ENCODE measurements around the gene TAS1R3. TPM values are rescaled to one million over a fixed set of nuclear protein-coding genes. Genes with fewer than 3 reads are reported as not detected.

The TAS1R3 gene
- total and polyA plus RNA-seq, 2 donors (not counting 1 experiment from before 2014, with no cell fraction given) = 4.1 to 11.7 TPM

DNA sequence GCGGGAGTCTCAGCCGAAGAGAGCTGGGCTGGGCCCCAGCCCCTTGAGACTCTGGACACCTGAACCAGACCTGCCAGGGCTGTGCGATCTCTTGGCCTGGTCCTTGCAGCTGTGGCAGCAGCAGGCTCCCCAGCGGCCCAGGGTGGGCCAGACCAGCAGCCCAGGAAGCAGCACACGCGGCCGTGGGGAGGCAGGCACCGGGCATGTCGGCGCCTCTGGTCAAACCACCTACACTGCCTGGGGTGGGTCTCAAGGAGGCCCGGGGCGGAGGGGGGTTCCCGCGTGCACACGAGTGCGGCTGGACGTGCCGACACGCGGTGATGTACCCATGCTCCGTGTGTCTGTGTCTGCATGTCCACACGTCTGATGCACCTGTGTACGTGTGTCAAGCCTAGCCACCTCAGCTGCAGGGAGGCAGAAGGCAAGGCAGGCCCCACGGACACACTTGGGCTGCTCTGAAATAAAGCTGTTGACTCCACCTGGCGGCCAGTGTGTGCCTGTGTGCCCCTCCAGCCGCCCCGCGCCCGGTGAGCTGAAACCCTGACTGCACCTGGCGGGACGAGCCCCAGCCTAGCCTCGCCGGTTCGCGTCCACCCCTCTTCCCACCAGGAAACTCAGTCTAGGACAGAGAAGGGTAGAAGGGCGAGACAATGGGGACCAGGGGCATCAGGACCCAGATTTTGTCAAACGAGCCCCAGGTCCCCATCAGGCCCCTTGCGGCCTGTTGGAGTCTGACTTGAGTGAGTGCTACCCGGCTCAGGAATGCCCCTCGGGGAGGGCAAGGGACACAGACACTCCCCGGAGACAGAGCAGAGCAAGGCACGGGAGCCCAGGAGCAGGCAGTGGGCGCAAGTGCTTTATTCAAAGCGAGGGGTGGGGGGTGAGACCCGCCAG is 39.3 kb upstream of the TAS1R3 start:
- H3K4me1 Mint-ChIP-seq = peaks cover 11% of the 10 kb centered on the region
- no peak overlapping the region for H3K4me3 ChIP-seq (ENCODE audit: control extremely low read depth in 1 of 5, extremely low read depth in 1 of 5, insufficient read depth in 1 of 5, low read depth in 2 of 5, low read length in 4 of 5)
- TF ChIP-seq EZH2 (IDR thresholded peaks at IDR 0.05; ENCODE audit: borderline replicate concordance, insufficient read depth, low read depth, low read length, poor library complexity, severe bottlenecking) = no peak
- TF ChIP-seq CTCF (IDR thresholded peaks at IDR 0.05) = peak; percentile 74
- peaks cover 0 to 16% of the 10 kb centered on the region in 2 donors for H3K4me1 ChIP-seq (ENCODE audit: control insufficient read depth in 2 of 2, insufficient read depth in 2 of 2, low read length in 2 of 2)
- H3K36me3 ChIP-seq (replicated peaks in 1 of 2; ENCODE audit: control extremely low read depth in 1 of 2, control insufficient read depth in 1 of 2, extremely low read depth in 1 of 2, insufficient read depth in 2 of 2, low read length in 1 of 2) = no peaks in the 10 kb centered on the region
- 54% methylated on average over 45 of the region's 45 CpGs for WGBS (ENCODE audit: insufficient coverage)
- no peaks in the 10 kb centered on the region for H3K9me3 ChIP-seq (ENCODE audit: control extremely low read depth in 1 of 3, control insufficient read depth in 2 of 3, insufficient read depth in 1 of 3, low read length in 2 of 3)
- POLR2A ChIA-PET = interaction anchor here (0.5 to 1.9 kb wide), 5 partner anchors 11 to 1257 kb away, joined by 3 to 8 read pairs (median 3); no protein-coding TSS in a partner anchor
- no peak overlapping the region for H3K27ac ChIP-seq (ENCODE audit: low read length in 2 of 2)
- CTCF ChIA-PET = interaction anchor here (0.6 to 4.3 kb wide), 28 partner anchors 9 to 311 kb away, joined by 3 to 118 read pairs (median 5); partner anchors contain the start of genes AGRN, PERM1 and UBE2J2
- no peak overlapping the region for H3K4me3 Mint-ChIP-seq
- H4K20me1 ChIP-seq (ENCODE audit: control insufficient read depth, insufficient read depth, low read length, poor library complexity, severe bottlenecking) = no peaks in the 10 kb centered on the region
- H3K27me3 Mint-ChIP-seq = no peaks in the 10 kb centered on the region
- no peaks in the 10 kb centered on the region for H3K27me3 ChIP-seq (replicated peaks in 1 of 4; ENCODE audit: control extremely low read depth in 1 of 4, control insufficient read depth in 3 of 4, insufficient read depth in 4 of 4, low read length in 3 of 4)
- H3K9me3 Mint-ChIP-seq (ENCODE audit: insufficient read depth) = no peaks in the 10 kb centered on the region
- DNase-seq (peak; percentile 87), ATAC-seq (ENCODE audit: low read depth) (peak; percentile 84)
- H3K27ac Mint-ChIP-seq = peak overlapping the region; percentile 50
- no peak overlapping the region for H2AFZ ChIP-seq (ENCODE audit: insufficient read depth, low read depth, low read length, poor library complexity, severe bottlenecking)
- H3K9ac ChIP-seq (ENCODE audit: low read length) = no peak overlapping the region
- H3K79me2 ChIP-seq (ENCODE audit: control insufficient read depth, insufficient read depth, low read length) = no peaks in the 10 kb centered on the region
- peak overlapping the region; percentile 20 for H3K4me2 ChIP-seq (replicated peaks; ENCODE audit: low read depth, low read length, poor library complexity, severe bottlenecking)
- intact Hi-C loops (cut with micrococcal nuclease) = loop anchor here (2.0 kb wide), 3 partner anchors 169 to 307 kb away; no protein-coding TSS in a partner anchor

GRCh38 chr1:1292442-1292779 is 38.7 kb upstream of the TAS1R3 start:
- Histone ChIP-seq H4K20me1 (ENCODE audit: control insufficient read depth, insufficient read depth, low read length, poor library complexity, severe bottlenecking) (no peaks in the 10 kb centered on the region), H3K9ac (ENCODE audit: low read length) (no peak overlapping the region), H3K36me3 (replicated peaks in 1 of 2; ENCODE audit: control extremely low read depth in 1 of 2, control insufficient read depth in 1 of 2, extremely low read depth in 1 of 2, insufficient read depth in 2 of 2, low read length in 1 of 2) (no peaks in the 10 kb centered on the region), H2AFZ (ENCODE audit: insufficient read depth, low read depth, low read length, poor library complexity, severe bottlenecking) (no peak overlapping the region), H3K4me1 (ENCODE audit: control insufficient read depth in 2 of 2, insufficient read depth in 2 of 2, low read length in 2 of 2) (peaks cover 0 to 16% of the 10 kb centered on the region in 2 donors), H3K4me2 (replicated peaks; ENCODE audit: low read depth, low read length, poor library complexity, severe bottlenecking) (no peak overlapping the region), H3K27ac (ENCODE audit: low read length in 2 of 2) (no peak overlapping the region), H3K27me3 (replicated peaks in 1 of 4; ENCODE audit: control extremely low read depth in 1 of 4, control insufficient read depth in 3 of 4, insufficient read depth in 4 of 4, low read length in 3 of 4) (no peaks in the 10 kb centered on the region), H3K9me3 (ENCODE audit: control extremely low read depth in 1 of 3, control insufficient read depth in 2 of 3, insufficient read depth in 1 of 3, low read length in 2 of 3) (no peaks in the 10 kb centered on the region), H3K4me3 (ENCODE audit: control extremely low read depth in 1 of 5, extremely low read depth in 1 of 5, insufficient read depth in 1 of 5, low read depth in 2 of 5, low read length in 4 of 5) (no peak overlapping the region), H3K79me2 (ENCODE audit: control insufficient read depth, insufficient read depth, low read length) (no peaks in the 10 kb centered on the region)
- no peaks in the 10 kb centered on the region for H3K9me3 Mint-ChIP-seq (ENCODE audit: insufficient read depth)
- no peak for DNase-seq
- POLR2A ChIA-PET = interaction anchor here (0.6 to 1.9 kb wide), 4 partner anchors 11 to 1256 kb away, joined by 3 to 8 read pairs (median 3); no protein-coding TSS in a partner anchor
- H3K4me3 Mint-ChIP-seq = no peak overlapping the region
- CTCF ChIA-PET = interaction anchor here (0.6 to 4.3 kb wide), 27 partner anchors 8 to 311 kb away, joined by 3 to 118 read pairs (median 5); partner anchors contain the start of genes AGRN, PERM1 and UBE2J2
- TF ChIP-seq CTCF (IDR thresholded peaks at IDR 0.05) (no peak), EZH2 (IDR thresholded peaks at IDR 0.05; ENCODE audit: borderline replicate concordance, insufficient read depth, low read depth, low read length, poor library complexity, severe bottlenecking) (no peak)
- ATAC-seq (ENCODE audit: low read depth) = no peak
- no peaks in the 10 kb centered on the region for H3K27me3 Mint-ChIP-seq
- H3K4me1 Mint-ChIP-seq = peaks cover 11% of the 10 kb centered on the region
- 90% methylated on average over 9 of the region's 9 CpGs for WGBS (ENCODE audit: insufficient coverage)
- intact Hi-C loops (cut with micrococcal nuclease) = loop anchor here (2.0 kb wide), 2 partner anchors 170 to 260 kb away; no protein-coding TSS in a partner anchor
- H3K27ac Mint-ChIP-seq = no peak overlapping the region
